Gastroesophageal sphincter (tissue), 4 donors: Measurements from ENCODE around the gene SLC4A8. TPM values are rescaled to one million over a fixed set of nuclear protein-coding genes. Genes with fewer than 3 reads are reported as not detected.

Source experiments
- ATAC-seq: fragments of 150-250 bp; one replicate; pipeline ENCODE4 v1.9.1; 2016; ENCODE audit warnings: mild to moderate bottlenecking, moderate library complexity
- H3K27ac ChIP-seq, 4 donors: fragments of 200-600 bp; sonication (generic) in 3 of 4; 1 replicate in 3 of 4; 2 replicates in 1 of 4; pipeline ENCODE4 v1.5.1; 2016 to 2019
- H3K27me3 ChIP-seq: fragments of 200-600 bp; sonication (generic); one replicate; pipeline ENCODE4 v1.5.1; 2019
- H3K36me3 ChIP-seq, 2 donors: fragments of 200-600 bp; sonication (generic); one replicate each; pipeline ENCODE4 v1.5.1; 2019; ENCODE audit warnings: control low read depth in 1 of 2
- H3K4me1 ChIP-seq, 3 donors: fragments of 200-600 bp; sonication (generic); 1 replicate in 2 of 3; 2 replicates in 1 of 3; pipeline ENCODE4 v1.5.1; 2016 to 2019; ENCODE audit warnings: control low read depth in 2 of 3
- H3K4me3 ChIP-seq, 2 donors: fragments of 200-600 bp; sonication (generic); one replicate each; pipeline ENCODE4 v1.5.1; 2019; ENCODE audit warnings: mild to moderate bottlenecking in 1 of 2, moderate library complexity in 1 of 2
- H3K9me3 ChIP-seq, 3 donors: fragments of 200-600 bp; sonication (generic); one replicate each; pipeline ENCODE4 v1.5.1; 2017 to 2019; ENCODE audit warnings: control low read depth in 2 of 3
- CTCF ChIP-seq, 4 experiments: fragments of 200-600 bp in 2 of 4; fragments of 450-650 bp in 2 of 4; sonication (generic) in 1 of 4; IDR thresholded peaks; one replicate each; pipeline ENCODE4 v1.5.1; 2017 to 2019; ENCODE audit warnings: antibody characterized with exemption in 4 of 4, mild to moderate bottlenecking in 2 of 4, moderate library complexity in 2 of 4
- EP300 ChIP-seq: sonication (generic); formaldehyde crosslinking; IDR thresholded peaks from one replicate; pipeline ENCODE4 v1.6.1; 2017; ENCODE audit warnings: antibody characterized with exemption, mild to moderate bottlenecking
- POLR2A ChIP-seq, 2 donors: fragments of 450-650 bp; IDR thresholded peaks; one replicate each; pipeline ENCODE4 v1.6.1; 2017; ENCODE audit warnings: antibody characterized with exemption in 2 of 2, mild to moderate bottlenecking in 2 of 2, moderate library complexity in 1 of 2
- POLR2AphosphoS5 ChIP-seq: sonication (generic); formaldehyde crosslinking; IDR thresholded peaks from one replicate; pipeline ENCODE4 v1.6.1; 2017; ENCODE audit warnings: antibody characterized with exemption
- WGBS, 2 donors: methylation state at CpG; one replicate each; pipeline ENCODE4 v1.1.5; 2018; ENCODE audit warnings: low coverage in 1 of 2; 5-methylcytosine and 5-hydroxymethylcytosine counted together
- total RNA-seq, 4 donors: library from RNA; depleted of rRNA; stranded (reverse); fragments of >200 nt; gene quantifications; one replicate each; pipeline ENCODE4 v1.1.0, GENCODE V29; 2016

SLC4A8 gene
- total RNA-seq, 4 donors from 2014 or later, result 0.27 to 5.3 (median 0.76) TPM

GRCh38 chr12:51493281-51493680 lies 68.7 kb downstream of the SLC4A8 start:
- Histone ChIP-seq H3K9me3 (no peaks in the 10 kb centered on the region), H3K27me3 (no peaks in the 10 kb centered on the region), H3K4me3 (no peak overlapping the region), H3K27ac (no peak overlapping the region), H3K36me3 (no peaks in the 10 kb centered on the region), H3K4me1 (no peaks in the 10 kb centered on the region)
- ATAC-seq, result no peak
- 79% methylated on average over 2 of the region's 2 CpGs; no CpG with 5 or more reads in 1 of the 2 donors for WGBS, 2 donors
- TF ChIP-seq POLR2AphosphoS5, result no peak
- no peak for TF ChIP-seq POLR2A (IDR thresholded peaks at IDR 0.05)

GRCh38 chr12:51496895-51497294 lies 72.3 kb downstream of the SLC4A8 start:
- H3K9me3 ChIP-seq, result no peaks in the 10 kb centered on the region
- H3K27ac ChIP-seq, result no peak overlapping the region
- H3K27me3 ChIP-seq, result no peaks in the 10 kb centered on the region
- TF ChIP-seq POLR2A (IDR thresholded peaks at IDR 0.05) (no peak), CTCF (IDR thresholded peaks at IDR 0.05) (no peak), POLR2AphosphoS5 (no peak), EP300 (no peak)
- ATAC-seq, result no peak
- H3K36me3 ChIP-seq, result no peaks in the 10 kb centered on the region
- no peaks in the 10 kb centered on the region for H3K4me1 ChIP-seq
- H3K4me3 ChIP-seq, result no peak overlapping the region
- WGBS, 2 donors, result 80 to 81% methylated on average over 2 of the region's 2 CpGs

- no peaks in the 10 kb centered on the region for H3K27me3 ChIP-seq
- no peak for ATAC-seq
- no peak overlapping the region for H3K4me3 ChIP-seq
- no peaks in the 10 kb centered on the region for H3K4me1 ChIP-seq
- H3K36me3 ChIP-seq, result no peaks in the 10 kb centered on the region
- 68 to 77% methylated on average over 3 of the region's 3 CpGs for WGBS, 2 donors
- TF ChIP-seq POLR2AphosphoS5, result no peak
- no peak for TF ChIP-seq EP300
- TF ChIP-seq POLR2A (IDR thresholded peaks at IDR 0.05), result no peak
- no peak for TF ChIP-seq CTCF (IDR thresholded peaks at IDR 0.05)
- no peaks in the 10 kb centered on the region for H3K9me3 ChIP-seq
- no peak overlapping the region for H3K27ac ChIP-seq
Measured at GRCh38 chr12:51504851-51505250, 80.2 kb downstream of the SLC4A8 start.

- no peak for ATAC-seq
- TF ChIP-seq POLR2AphosphoS5, result no peak
- no peak for TF ChIP-seq CTCF (IDR thresholded peaks at IDR 0.05)
- TF ChIP-seq POLR2A (IDR thresholded peaks at IDR 0.05), result no peak
- TF ChIP-seq EP300, result no peak
- Histone ChIP-seq H3K27ac (no peak overlapping the region), H3K27me3 (no peaks in the 10 kb centered on the region), H3K36me3 (no peaks in the 10 kb centered on the region), H3K4me1 (no peaks in the 10 kb centered on the region), H3K9me3 (no peaks in the 10 kb centered on the region), H3K4me3 (no peak overlapping the region)
- WGBS, 2 donors, result 60 to 61% methylated on average over 6 of the region's 6 CpGs
Measured at GRCh38 chr12:51505360-51506105, 80.9 kb downstream of the SLC4A8 start.

- Histone ChIP-seq H3K27ac (no peak overlapping the region), H3K27me3 (no peaks in the 10 kb centered on the region), H3K4me3 (no peak overlapping the region), H3K36me3 (no peaks in the 10 kb centered on the region), H3K4me1 (no peaks in the 10 kb centered on the region), H3K9me3 (no peaks in the 10 kb centered on the region)
- WGBS, 2 donors, result 70 to 83% methylated on average over 5 to 6 of the region's 6 CpGs
- no peak for TF ChIP-seq POLR2AphosphoS5
- TF ChIP-seq CTCF (IDR thresholded peaks at IDR 0.05), result no peak
- no peak for TF ChIP-seq EP300
- TF ChIP-seq POLR2A (IDR thresholded peaks at IDR 0.05), result no peak
- ATAC-seq, result no peak
Measured at GRCh38 chr12:51507178-51507577, 82.5 kb downstream of the SLC4A8 start.
